Measurements from ENCODE around the gene GALNT12. TPM values are rescaled to one million over a fixed set of nuclear protein-coding genes. Genes with fewer than 3 reads are reported as not detected.

The GALNT12 gene
- total RNA-seq, 2 donors from 2014 or later: 9.0 to 10.2 TPM

DNA sequence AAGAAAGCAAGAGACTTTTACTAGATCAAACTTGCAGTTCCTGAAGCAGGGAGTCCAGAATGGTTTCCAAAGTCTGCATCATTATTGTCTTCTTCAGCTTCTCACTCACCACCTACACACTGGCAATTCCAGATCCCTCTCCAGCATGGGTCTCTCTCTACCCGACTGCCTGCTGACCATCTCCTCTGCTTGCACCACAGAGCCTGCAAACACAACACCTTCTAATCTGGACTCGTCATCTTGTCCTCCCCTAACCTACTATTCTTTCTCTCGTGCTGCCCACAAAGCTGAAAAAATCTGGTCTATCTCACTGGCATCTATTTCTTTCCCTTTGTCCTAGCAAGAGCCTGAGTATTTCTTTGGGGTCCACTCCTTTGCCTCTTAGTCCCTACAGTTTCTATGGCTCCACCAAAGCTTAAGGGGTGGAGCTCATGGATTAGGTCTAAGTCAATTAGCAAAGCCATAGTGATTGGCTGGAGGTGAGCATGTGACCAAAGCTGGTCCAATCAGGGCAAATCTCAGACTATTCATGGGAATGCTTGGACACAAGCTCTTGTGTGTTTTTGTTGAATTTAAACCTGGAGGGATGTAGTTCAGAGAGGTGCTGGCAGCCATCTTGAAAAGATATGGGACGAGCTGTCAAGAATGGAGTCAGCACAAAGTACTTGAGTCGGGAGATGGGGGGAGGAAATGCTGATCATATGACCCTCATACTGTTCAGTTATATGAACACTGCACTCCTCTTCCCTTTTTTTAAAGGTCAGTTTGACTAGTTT is 63.5 kb downstream of the GALNT12 start:
- DNase-seq (ENCODE audit: low spot score): no peak
- TF ChIP-seq POLR2AphosphoS5 (IDR thresholded peaks at IDR 0.05) (no peak), POLR2A (IDR thresholded peaks at IDR 0.05) (no peak)
- TF ChIP-seq, protein P1, sequence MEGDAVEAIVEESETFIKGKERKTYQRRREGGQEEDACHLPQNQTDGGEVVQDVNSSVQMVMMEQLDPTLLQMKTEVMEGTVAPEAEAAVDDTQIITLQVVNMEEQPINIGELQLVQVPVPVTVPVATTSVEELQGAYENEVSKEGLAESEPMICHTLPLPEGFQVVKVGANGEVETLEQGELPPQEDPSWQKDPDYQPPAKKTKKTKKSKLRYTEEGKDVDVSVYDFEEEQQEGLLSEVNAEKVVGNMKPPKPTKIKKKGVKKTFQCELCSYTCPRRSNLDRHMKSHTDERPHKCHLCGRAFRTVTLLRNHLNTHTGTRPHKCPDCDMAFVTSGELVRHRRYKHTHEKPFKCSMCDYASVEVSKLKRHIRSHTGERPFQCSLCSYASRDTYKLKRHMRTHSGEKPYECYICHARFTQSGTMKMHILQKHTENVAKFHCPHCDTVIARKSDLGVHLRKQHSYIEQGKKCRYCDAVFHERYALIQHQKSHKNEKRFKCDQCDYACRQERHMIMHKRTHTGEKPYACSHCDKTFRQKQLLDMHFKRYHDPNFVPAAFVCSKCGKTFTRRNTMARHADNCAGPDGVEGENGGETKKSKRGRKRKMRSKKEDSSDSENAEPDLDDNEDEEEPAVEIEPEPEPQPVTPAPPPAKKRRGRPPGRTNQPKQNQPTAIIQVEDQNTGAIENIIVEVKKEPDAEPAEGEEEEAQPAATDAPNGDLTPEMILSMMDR (IDR thresholded peaks at IDR 0.05): no peak
- no peaks in the 10 kb centered on the region for H3K36me3 ChIP-seq
- H3K4me1 ChIP-seq (replicated peaks): no peaks in the 10 kb centered on the region
- H3K4me3 ChIP-seq: no peak overlapping the region
- 78% methylated on average over 5 of the region's 5 CpGs for WGBS
- intact Hi-C loops (cut with DNase I): no loop called here
- no peak overlapping the region for H3K27ac ChIP-seq
- no peaks in the 10 kb centered on the region for H3K27me3 ChIP-seq (replicated peaks; ENCODE audit: insufficient read depth)
- no peaks in the 10 kb centered on the region for H3K9me3 ChIP-seq

DNA sequence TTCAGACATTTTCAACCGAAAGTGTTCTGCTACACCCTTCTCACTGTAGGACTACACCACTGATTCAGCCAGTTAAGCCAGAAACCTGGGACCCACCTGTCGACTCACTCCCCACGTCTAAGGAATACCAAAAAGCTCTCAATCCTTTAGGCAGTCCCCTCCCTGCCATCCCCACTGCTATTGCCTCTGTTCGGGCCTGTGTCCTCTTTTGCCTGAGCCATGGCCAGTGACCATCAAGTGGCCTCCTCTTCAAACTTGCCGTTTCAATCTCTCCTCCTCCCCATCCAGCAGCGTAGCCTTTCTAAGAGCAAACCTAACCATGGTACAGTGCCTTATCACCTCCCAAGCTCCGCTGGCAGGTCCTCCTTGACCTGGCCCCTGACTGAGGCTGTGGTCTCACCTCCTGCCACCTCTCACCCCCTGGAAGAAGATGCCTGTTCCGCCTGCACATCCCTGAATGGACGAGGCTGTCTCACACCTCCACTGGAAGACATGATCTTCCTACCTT is 64.1 kb downstream of the GALNT12 start:
- no peaks in the 10 kb centered on the region for H3K4me1 ChIP-seq (replicated peaks)
- no peaks in the 10 kb centered on the region for H3K36me3 ChIP-seq
- H3K27me3 ChIP-seq (replicated peaks; ENCODE audit: insufficient read depth): no peaks in the 10 kb centered on the region
- TF ChIP-seq, protein P1 (IDR thresholded peaks at IDR 0.05): no peak
- no peak for TF ChIP-seq POLR2A (IDR thresholded peaks at IDR 0.05)
- TF ChIP-seq POLR2AphosphoS5 (IDR thresholded peaks at IDR 0.05): no peak
- no peaks in the 10 kb centered on the region for H3K9me3 ChIP-seq
- DNase-seq (ENCODE audit: low spot score): no peak
- H3K4me3 ChIP-seq: no peak overlapping the region
- no peak overlapping the region for H3K27ac ChIP-seq
- 84% methylated on average over 9 of the region's 9 CpGs for WGBS
- intact Hi-C loops (cut with DNase I): no loop called here

DNA sequence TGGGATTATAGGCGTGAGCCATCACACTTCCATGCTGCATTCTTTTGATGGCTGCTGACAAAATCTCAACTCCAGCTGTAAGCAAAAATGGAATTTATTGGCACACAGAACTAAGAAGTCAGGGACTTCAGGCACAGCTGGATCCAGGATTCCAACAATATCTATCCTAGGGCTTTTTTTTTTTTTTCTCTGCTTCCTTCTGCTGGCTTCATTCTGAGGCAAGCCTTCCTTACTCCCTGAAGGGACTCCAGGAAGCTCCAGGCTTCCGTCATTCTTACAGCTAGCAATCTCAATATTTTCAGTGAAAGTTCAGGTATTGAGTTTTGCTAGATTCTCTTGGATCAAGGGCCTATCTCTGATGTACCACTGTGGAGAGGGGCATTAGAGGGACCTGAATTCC is 66.1 kb downstream of the GALNT12 start:
- intact Hi-C loops (cut with DNase I): no loop called here
- Histone ChIP-seq H3K27me3 (replicated peaks; ENCODE audit: insufficient read depth) (no peaks in the 10 kb centered on the region), H3K9me3 (no peaks in the 10 kb centered on the region), H3K27ac (no peak overlapping the region), H3K4me3 (no peak overlapping the region), H3K4me1 (replicated peaks) (no peaks in the 10 kb centered on the region), H3K36me3 (no peaks in the 10 kb centered on the region)
- no peak for DNase-seq (ENCODE audit: low spot score)
- WGBS: 93% methylated on average over 2 of the region's 2 CpGs
- TF ChIP-seq POLR2AphosphoS5 (IDR thresholded peaks at IDR 0.05): no peak
- TF ChIP-seq, protein P1 (IDR thresholded peaks at IDR 0.05): no peak

DNA sequence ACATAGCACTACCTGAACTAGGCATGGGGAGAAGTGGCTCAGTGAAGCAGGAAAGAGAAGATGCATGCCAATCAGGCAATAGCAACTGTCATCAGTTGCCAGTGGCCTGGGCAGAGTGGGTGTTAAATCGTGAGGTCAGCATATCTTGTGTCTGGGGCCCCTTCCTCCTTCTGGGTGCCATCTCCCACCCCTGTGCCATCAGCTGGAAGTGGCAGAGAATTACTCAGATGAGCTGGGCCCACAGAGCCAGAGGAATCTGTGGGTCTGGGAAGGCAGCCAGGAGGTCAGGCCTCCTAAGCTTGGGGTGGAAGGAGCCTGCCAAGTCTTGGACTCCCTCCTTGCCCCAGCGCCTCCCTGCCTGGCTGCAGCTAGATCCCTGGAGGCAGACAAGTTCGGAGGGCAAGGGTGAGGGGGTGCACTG is 66.5 kb downstream of the GALNT12 start:
- no peak overlapping the region for H3K27ac ChIP-seq
- no peaks in the 10 kb centered on the region for H3K9me3 ChIP-seq
- no peak for DNase-seq (ENCODE audit: low spot score)
- H3K27me3 ChIP-seq (replicated peaks; ENCODE audit: insufficient read depth): no peaks in the 10 kb centered on the region
- H3K4me1 ChIP-seq (replicated peaks): no peaks in the 10 kb centered on the region
- no peak overlapping the region for H3K4me3 ChIP-seq
- 72% methylated on average over 3 of the region's 3 CpGs for WGBS
- intact Hi-C loops (cut with DNase I): no loop called here
- H3K36me3 ChIP-seq: no peaks in the 10 kb centered on the region
- TF ChIP-seq, protein P1 (IDR thresholded peaks at IDR 0.05): no peak
- TF ChIP-seq POLR2A (IDR thresholded peaks at IDR 0.05) (no peak), POLR2AphosphoS5 (IDR thresholded peaks at IDR 0.05) (no peak)

DNA sequence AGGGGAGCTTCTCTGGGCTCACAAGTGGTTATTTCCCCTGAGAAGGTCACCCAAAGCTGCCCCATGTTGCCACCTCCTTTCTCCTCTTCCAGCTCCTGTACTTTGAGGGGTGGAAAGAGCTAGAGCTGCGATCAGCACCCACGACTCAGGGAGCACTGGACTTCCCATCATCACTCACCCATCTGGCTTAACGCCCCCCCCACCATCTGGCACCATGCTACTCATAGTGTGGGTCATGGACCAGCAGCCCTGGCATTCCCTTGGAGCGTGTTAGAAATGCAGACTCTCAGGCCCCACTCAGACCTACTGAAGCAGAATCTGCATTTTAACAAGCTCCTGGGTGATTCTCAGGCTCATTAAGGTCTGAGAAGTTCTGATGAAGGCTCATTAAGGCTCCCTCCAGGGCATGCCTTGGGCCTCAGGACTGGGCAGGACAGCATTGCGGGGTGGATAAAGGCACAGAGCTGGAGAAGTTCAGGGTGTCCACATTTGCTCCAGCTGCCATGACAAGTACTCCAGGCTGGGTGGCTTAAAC is 67.3 kb downstream of the GALNT12 start:
- no peaks in the 10 kb centered on the region for H3K4me1 ChIP-seq (replicated peaks)
- no peaks in the 10 kb centered on the region for H3K36me3 ChIP-seq
- WGBS: 93% methylated on average over 5 of the region's 5 CpGs
- H3K27ac ChIP-seq: no peak overlapping the region
- DNase-seq (ENCODE audit: low spot score): no peak
- no peak overlapping the region for H3K4me3 ChIP-seq
- intact Hi-C loops (cut with DNase I): no loop called here
- H3K9me3 ChIP-seq: no peaks in the 10 kb centered on the region
- TF ChIP-seq POLR2AphosphoS5 (IDR thresholded peaks at IDR 0.05) (no peak), POLR2A (IDR thresholded peaks at IDR 0.05) (no peak)
- TF ChIP-seq, protein P1 (IDR thresholded peaks at IDR 0.05): no peak
- no peaks in the 10 kb centered on the region for H3K27me3 ChIP-seq (replicated peaks; ENCODE audit: insufficient read depth)

All from prostate gland (tissue), 2 donors.